Heart right ventricle (tissue), 16 donors: ENCODE measurements around the gene NHSL1. TPM values are rescaled to one million over a fixed set of nuclear protein-coding genes. Genes with fewer than 3 reads are reported as not detected.

Source experiments
- ATAC-seq, 8 donors: fragments of 200-7000 bp; cut with Tn5 transposase; one replicate each; pipeline ENCODE4 v1.9.1; 2020; ENCODE audit warnings: mild to moderate bottlenecking in 8 of 8, moderate library complexity in 8 of 8, moderate number of reproducible peaks in 1 of 8
- DNase-seq, 2 donors: peaks; one replicate each; pipeline ENCODE4 v3.0.0-alpha.2; 2020
- H3K27ac ChIP-seq, 10 donors: fragments of 200-600 bp; sonication (generic) in 2 of 10; one replicate each; pipeline versions ENCODE4 v1.5.0 to v1.8.0; 2020 to 2022; ENCODE audit warnings: mild to moderate bottlenecking in 3 of 10
- H3K27me3 ChIP-seq, 7 donors: fragments of 200-600 bp; one replicate each; pipeline ENCODE4 v1.8.0; 2021 to 2022; ENCODE audit warnings: mild to moderate bottlenecking in 2 of 7
- H3K36me3 ChIP-seq, 9 donors: fragments of 200-600 bp; sonication (generic) in 1 of 9; one replicate each; pipeline versions ENCODE4 v1.5.0 to v1.8.0; 2020 to 2022; ENCODE audit warnings: mild to moderate bottlenecking in 2 of 9
- H3K4me1 ChIP-seq, 9 donors: fragments of 200-600 bp; sonication (generic) in 1 of 9; one replicate each; pipeline versions ENCODE4 v1.5.0 to v1.8.0; 2020 to 2022; ENCODE audit warnings: mild to moderate bottlenecking in 4 of 9
- H3K4me3 ChIP-seq, 10 donors: fragments of 200-600 bp; sonication (generic) in 2 of 10; one replicate each; pipeline versions ENCODE4 v1.5.0 to v1.8.0; 2020 to 2022; ENCODE audit warnings: mild to moderate bottlenecking in 7 of 10, moderate library complexity in 2 of 10
- H3K9me3 ChIP-seq, 11 donors: fragments of 200-600 bp in 10 of 11; sonication (generic) in 2 of 11; one replicate each; pipeline versions ENCODE4 v1.5.0 to v1.8.0; 2013 to 2022; ENCODE audit warnings: mild to moderate bottlenecking in 2 of 11, control low read depth in 1 of 11, moderate library complexity in 1 of 11
- CTCF ChIP-seq, 9 donors: fragments of 200-600 bp; sonication (generic) in 2 of 9; IDR thresholded peaks; one replicate each; pipeline versions ENCODE4 v1.5.0 to v1.8.0; 2021 to 2022; ENCODE audit warnings: antibody characterized with exemption in 9 of 9, mild to moderate bottlenecking in 5 of 9, moderate library complexity in 1 of 9
- WGBS, 2 donors: extraction: QIAGEN DNeasy Blood & Tissue Kit; methylation state at CpG; one replicate each; pipeline ENCODE4 v1.1.7; 2013; ENCODE audit warnings: inconsistent platforms in 1 of 2; 5-methylcytosine and 5-hydroxymethylcytosine counted together
- intact Hi-C, 10 donors: fragments of 100-400 bp; cut with DNase I; formaldehyde crosslinking; loops; one replicate each; pipeline versions ENCODE4 v1.11.1 to v1.14.2; 2022
- polyA plus RNA-seq, 2 donors: library from polyadenylated mRNA; stranded (reverse); fragments of 200-250 nt; gene quantifications; one replicate each; pipeline ENCODE4 v1.2.3, GENCODE V29; 2013
- total RNA-seq, 10 donors: library from RNA; stranded (reverse); fragmentation: NEBNext Ultra II Directional in 3 of 10; extraction: Animal tissue kit (Norgen Biotek cat#: 25700) in 3 of 10; gene quantifications; one replicate each; pipeline versions ENCODE4 v1.2.1 to v1.2.4, GENCODE V29; 2021 to 2023
- donor health status: Arrhythmogenic right ventricular cardiomyopathy.
- donor health status: ischemic (EF 13 %, LVEDD 7.1; RV severe dilation, severe dysfunction).
- donor health status: healthy with polysubstance abuse.
- donor health status: DM: no; HTN: yes; CAD: no.
- donor health status: DM: no; HTN: no; CAD: no.
- donor health status: ischemic (EF 25% LVEDD 6.9; RV normal size, moderate dysfunction).
- donor health status: ischemic (EF 25% LVEDD 5.7; RV mildly dilated, moderate dysfunction).
- donor health status: healthy.
- donor health status: DM: yes; HTN: yes; CAD: no.
- donor health status: Ischemic cardiomyopathy.
- donor health status: ischemic (EF 35%, LVEDD 5.7; RV mildly dilated, moderate dysfunction).
- donor health status: nonischemic (EF 11% LVEDD 7.7; RV severe dilation, severe dysfunction).
- donor health status: DM: yes; HTN: yes; CAD: no.
- donor health status: PGD.
- donor health status: ischemic (EF 29% LVEDD 5.4; RV normal size, mild dysfunction).
- donor health status: nonischemic (EF 23%, LVEDD 6.1; RV moderate dilation, normal function).

Gene NHSL1
- total and polyA plus RNA-seq, 12 donors, result 5.0 to 97.4 (median 74.7) TPM

- ATAC-seq, result no peak
- H3K36me3 ChIP-seq, result no peaks in the 10 kb centered on the region
- H3K4me1 ChIP-seq, result peaks cover 5 to 56% (median 35%) of the 10 kb centered on the region in 9 donors
- intact Hi-C loops, result no loop called here
- no peaks in the 10 kb centered on the region for H3K27me3 ChIP-seq
- DNase-seq, result no peak
- H3K27ac ChIP-seq, result peak overlapping the region in 4 of 10 donors; percentile 7 to 58 (median 34)
- no peak for TF ChIP-seq CTCF (IDR thresholded peaks at IDR 0.05)
- H3K4me3 ChIP-seq, result peak overlapping the region in 1 of 10 donors; percentile 21
- H3K9me3 ChIP-seq, result no peaks in the 10 kb centered on the region
- WGBS, 2 donors, result 85 to 91% methylated on average over 3 of the region's 3 CpGs
Measured at GRCh38 chr6:138484018-138484731, 15.1 kb downstream of the NHSL1 start.

GRCh38 chr6:138482816-138483215 lies 16.5 kb downstream of the NHSL1 start:
- Histone ChIP-seq H3K4me3 (no peak overlapping the region), H3K27me3 (no peaks in the 10 kb centered on the region), H3K36me3 (no peaks in the 10 kb centered on the region), H3K9me3 (no peaks in the 10 kb centered on the region), H3K4me1 (peaks cover 5 to 55% (median 37%) of the 10 kb centered on the region in 9 donors), H3K27ac (no peak overlapping the region)
- no peak for TF ChIP-seq CTCF (IDR thresholded peaks at IDR 0.05)
- DNase-seq (no peak), ATAC-seq (no peak)
- intact Hi-C loops, result no loop called here
- 91 to 96% methylated on average over 3 of the region's 3 CpGs for WGBS, 2 donors

GRCh38 chr6:138480279-138480949 lies 18.9 kb downstream of the NHSL1 start:
- ATAC-seq (peak in 3 of 8 donors; percentile 41 to 66 (median 60)), DNase-seq (no peak)
- no peak for TF ChIP-seq CTCF (IDR thresholded peaks at IDR 0.05)
- intact Hi-C loops, result no loop called here
- H3K4me3 ChIP-seq, result no peak overlapping the region
- H3K27me3 ChIP-seq, result no peaks in the 10 kb centered on the region
- peaks cover 0 to 32% (median 16%) of the 10 kb centered on the region in 9 donors for H3K4me1 ChIP-seq
- WGBS, 2 donors, result 63 to 74% methylated on average over 6 of the region's 6 CpGs
- no peaks in the 10 kb centered on the region for H3K9me3 ChIP-seq
- no peaks in the 10 kb centered on the region for H3K36me3 ChIP-seq
- peak overlapping the region in 8 of 10 donors; percentile 5 to 56 (median 34) for H3K27ac ChIP-seq

- no peak for TF ChIP-seq CTCF (IDR thresholded peaks at IDR 0.05)
- Histone ChIP-seq H3K27me3 (no peaks in the 10 kb centered on the region), H3K27ac (no peak overlapping the region), H3K36me3 (no peaks in the 10 kb centered on the region), H3K4me3 (no peak overlapping the region), H3K9me3 (no peaks in the 10 kb centered on the region), H3K4me1 (peaks cover 0 to 20% (median 5%) of the 10 kb centered on the region in 9 donors)
- intact Hi-C loops, result loop anchor here in 1 of 10 donors (5.0 kb wide), 1 partner anchor 36 kb away; no protein-coding TSS in a partner anchor
- 74 to 95% methylated on average over 4 of the region's 4 CpGs for WGBS, 2 donors
- ATAC-seq, result no peak
- no peak for DNase-seq
Measured at GRCh38 chr6:138477913-138478539, 21.3 kb downstream of the NHSL1 start.
